Ishikawa (cell line): ENCODE measurements around the gene AMN.

ENCODE experiments used
- CEBPB ChIP-seq: IDR thresholded peaks from 2 replicates; pipeline ENCODE4 v1.6.1; 2012
- CREB1 ChIP-seq: IDR thresholded peaks from 2 replicates; pipeline ENCODE4 v1.6.1; 2012; ENCODE audit warnings: low read depth
- EGR1 ChIP-seq: IDR thresholded peaks from 2 replicates; pipeline ENCODE4 v1.6.1; 2012
- EP300 ChIP-seq: IDR thresholded peaks from 2 replicates; pipeline ENCODE4 v1.6.1; 2012; ENCODE audit warnings: borderline replicate concordance
- FOXM1 ChIP-seq: IDR thresholded peaks from 2 replicates; pipeline ENCODE4 v1.6.1; 2012; ENCODE audit warnings: low read depth, borderline replicate concordance
- MAX ChIP-seq: IDR thresholded peaks from 2 replicates; pipeline ENCODE4 v1.6.1; 2012
- NFIC ChIP-seq: IDR thresholded peaks from 2 replicates; pipeline ENCODE4 v1.6.1; 2012
- RAD21 ChIP-seq: IDR thresholded peaks from 2 replicates; pipeline ENCODE4 v1.6.1; 2012; ENCODE audit warnings: low read depth
- REST ChIP-seq: IDR thresholded peaks from 2 replicates; pipeline ENCODE4 v1.6.1; 2012; ENCODE audit warnings: low read depth, mild to moderate bottlenecking
- TAF1 ChIP-seq: IDR thresholded peaks from 2 replicates; pipeline ENCODE4 v1.6.1; 2012; ENCODE audit warnings: low read depth, mild to moderate bottlenecking
- TCF12 ChIP-seq: IDR thresholded peaks from 2 replicates; pipeline ENCODE4 v1.6.1; 2012; ENCODE audit warnings: low read depth
- TEAD4 ChIP-seq: IDR thresholded peaks from 2 replicates; pipeline ENCODE4 v1.6.1; 2012
- USF1 ChIP-seq: IDR thresholded peaks from 2 replicates; pipeline ENCODE4 v1.6.1; 2012
- YY1 ChIP-seq: IDR thresholded peaks from 2 replicates; pipeline ENCODE4 v1.6.1; 2012; ENCODE audit warnings: low read depth
- ZBTB7A ChIP-seq: IDR thresholded peaks from 2 replicates; pipeline ENCODE4 v1.6.1; 2012; ENCODE audit warnings: low read depth

The AMN gene

GRCh38 chr14:102949062-102949800 lies 26.8 kb downstream of the AMN start:
- no peak for TF ChIP-seq TCF12
- no peak for TF ChIP-seq CREB1
- no peak for TF ChIP-seq TAF1
- no peak for TF ChIP-seq USF1
- no peak for TF ChIP-seq FOXM1
- no peak for TF ChIP-seq YY1

- TF ChIP-seq USF1 (no peak), CREB1 (no peak), TCF12 (no peak), MAX (no peak), CEBPB (no peak), TAF1 (no peak), EGR1 (no peak), YY1 (no peak), FOXM1 (no peak), TEAD4 (no peak), RAD21 (no peak), EP300 (no peak), REST (no peak), ZBTB7A (no peak), NFIC (no peak)
Observed at GRCh38 chr14:102949801-102950451, 27.5 kb downstream of the AMN start.

GRCh38 chr14:102951034-102951433 lies 28.6 kb downstream of the AMN start:
- TF ChIP-seq YY1 (no peak), NFIC (no peak), FOXM1 (no peak), ZBTB7A (no peak), MAX (no peak), TAF1 (no peak), EP300 (no peak), REST (no peak), EGR1 (no peak), TEAD4 (no peak), TCF12 (no peak), RAD21 (no peak), CREB1 (no peak), USF1 (no peak), CEBPB (no peak)

- no peak for TF ChIP-seq MAX
- no peak for TF ChIP-seq RAD21
- TF ChIP-seq YY1, result no peak
- TF ChIP-seq FOXM1, result no peak
- no peak for TF ChIP-seq CREB1
- no peak for TF ChIP-seq TCF12
- TF ChIP-seq EGR1, result no peak
- no peak for TF ChIP-seq TEAD4
- TF ChIP-seq CEBPB, result no peak
- TF ChIP-seq NFIC, result no peak
- TF ChIP-seq REST, result no peak
- no peak for TF ChIP-seq ZBTB7A
- no peak for TF ChIP-seq TAF1
- TF ChIP-seq USF1, result no peak
- no peak for TF ChIP-seq EP300
Observed at GRCh38 chr14:102951799-102952198, 29.3 kb downstream of the AMN start.
